Esophagus muscularis mucosa (tissue), 4 donors: ENCODE results near the gene TXK.

ENCODE experiments used
- EP300 ChIP-seq: sonication (generic); formaldehyde crosslinking; IDR thresholded peaks from one replicate; pipeline ENCODE4 v1.6.1; 2017; ENCODE audit warnings: antibody characterized with exemption
- POLR2A ChIP-seq: fragments of 450-650 bp; IDR thresholded peaks from one replicate; pipeline ENCODE4 v1.6.1; 2017; ENCODE audit warnings: antibody characterized with exemption, moderate library complexity, mild to moderate bottlenecking, low read depth
- POLR2AphosphoS5 ChIP-seq, 2 donors: sonication (generic); formaldehyde crosslinking; IDR thresholded peaks; one replicate each; pipeline ENCODE4 v1.6.1; 2017; ENCODE audit warnings: antibody characterized with exemption in 2 of 2
- TF ChIP-seq, protein P1 (sequence below), 3 experiments: fragments of 200-600 bp in 2 of 3; fragments of 450-650 bp in 1 of 3; sonication (generic) in 2 of 3; IDR thresholded peaks; one replicate each; pipeline ENCODE4 v1.5.1; 2017 to 2019; ENCODE audit warnings: antibody characterized with exemption in 3 of 3, mild to moderate bottlenecking in 2 of 3, moderate library complexity in 1 of 3

DNA sequence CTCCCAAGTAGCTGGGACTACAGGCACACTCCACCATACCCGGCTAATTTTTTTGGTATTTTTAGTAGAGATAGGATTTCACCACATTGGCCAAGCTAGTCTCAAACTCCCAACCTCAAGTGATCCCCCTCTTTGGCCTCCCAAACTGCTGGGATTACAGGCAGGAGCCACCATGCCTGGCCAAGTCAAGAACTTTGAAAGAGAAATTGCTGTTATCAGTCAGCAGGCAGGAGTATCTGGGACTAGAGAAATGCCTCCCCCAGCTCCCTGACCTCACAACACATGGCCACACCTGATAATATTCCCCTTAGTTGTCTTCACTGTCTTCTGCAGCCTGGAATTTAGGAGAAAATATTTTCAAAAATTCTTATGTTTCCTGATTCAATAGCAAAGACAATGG lies 7.4 kb downstream of the TXK start:
- TF ChIP-seq EP300 (no peak), POLR2AphosphoS5 (IDR thresholded peaks at IDR 0.05) (no peak), POLR2A (no peak)
- TF ChIP-seq, protein P1, sequence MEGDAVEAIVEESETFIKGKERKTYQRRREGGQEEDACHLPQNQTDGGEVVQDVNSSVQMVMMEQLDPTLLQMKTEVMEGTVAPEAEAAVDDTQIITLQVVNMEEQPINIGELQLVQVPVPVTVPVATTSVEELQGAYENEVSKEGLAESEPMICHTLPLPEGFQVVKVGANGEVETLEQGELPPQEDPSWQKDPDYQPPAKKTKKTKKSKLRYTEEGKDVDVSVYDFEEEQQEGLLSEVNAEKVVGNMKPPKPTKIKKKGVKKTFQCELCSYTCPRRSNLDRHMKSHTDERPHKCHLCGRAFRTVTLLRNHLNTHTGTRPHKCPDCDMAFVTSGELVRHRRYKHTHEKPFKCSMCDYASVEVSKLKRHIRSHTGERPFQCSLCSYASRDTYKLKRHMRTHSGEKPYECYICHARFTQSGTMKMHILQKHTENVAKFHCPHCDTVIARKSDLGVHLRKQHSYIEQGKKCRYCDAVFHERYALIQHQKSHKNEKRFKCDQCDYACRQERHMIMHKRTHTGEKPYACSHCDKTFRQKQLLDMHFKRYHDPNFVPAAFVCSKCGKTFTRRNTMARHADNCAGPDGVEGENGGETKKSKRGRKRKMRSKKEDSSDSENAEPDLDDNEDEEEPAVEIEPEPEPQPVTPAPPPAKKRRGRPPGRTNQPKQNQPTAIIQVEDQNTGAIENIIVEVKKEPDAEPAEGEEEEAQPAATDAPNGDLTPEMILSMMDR (IDR thresholded peaks at IDR 0.05), result no peak
